ENCODE data around the gene CASP4. TPM values are rescaled to one million over a fixed set of nuclear protein-coding genes. Genes with fewer than 3 reads are reported as not detected.

Gene CASP4
- total RNA-seq, 1 experiment from 2014 or later = 149 TPM

Other genes with a start within 250 kb of the CASP4 start
- 0.20 TPM in 1 of 2 replicates, not detected in the other for gene CASP12, start 70.1 kb downstream of the CASP4 start, total RNA-seq (2014; rRNA removed; shearing (Covaris generic))
- not detected in 2 replicates for gene CASP5, start 54.6 kb upstream of the CASP4 start, total RNA-seq (2014; rRNA removed; shearing (Covaris generic))
- 24.8 and 32.0 TPM in 2 replicates for gene CASP1, start 66.6 kb upstream of the CASP4 start, total RNA-seq (2014; rRNA removed; shearing (Covaris generic))
- gene CARD16, start 76.8 kb upstream of the CASP4 start, total RNA-seq (2014; rRNA removed; shearing (Covaris generic)) = 18.9 and 23.4 TPM in 2 replicates
- not detected in 2 replicates for gene CARD18, start 171.2 kb upstream of the CASP4 start, total RNA-seq (2014; rRNA removed; shearing (Covaris generic))

Measured in M059J (cell line).